Omental fat pad (tissue), 4 donors: ENCODE measurements around the gene RAPGEF6. TPM values are rescaled to one million over a fixed set of nuclear protein-coding genes. Genes with fewer than 3 reads are reported as not detected.

Source experiments
- ATAC-seq: fragments of 150-250 bp; one replicate; pipeline ENCODE4 v1.9.1; 2016; ENCODE audit warnings: mild to moderate bottlenecking, moderate library complexity; ENCODE audit not compliant: low FRiP score
- DNase-seq: peaks from one replicate; pipeline ENCODE4 v3.0.0-alpha.2; 2019; ENCODE audit warnings: low spot score
- CTCF ChIP-seq, 3 donors: fragments of 450-650 bp; IDR thresholded peaks; one replicate each; pipeline ENCODE4 v1.5.1; 2016 to 2017; ENCODE audit warnings: antibody characterized with exemption in 3 of 3, mild to moderate bottlenecking in 3 of 3, moderate library complexity in 2 of 3
- total RNA-seq, 4 donors: library from RNA; depleted of rRNA; stranded (reverse); fragments of >200 nt; gene quantifications; one replicate each; pipeline ENCODE4 v1.1.0, GENCODE V29; 2016

The RAPGEF6 gene
- total RNA-seq, 4 donors from 2014 or later: 14.7 to 31.5 (median 24.2) TPM

GRCh38 chr5:131541762-131542161 is 93.3 kb downstream of the RAPGEF6 start:
- ATAC-seq (no peak), DNase-seq (no peak)
- no peak for TF ChIP-seq CTCF (IDR thresholded peaks at IDR 0.05)

- DNase-seq (no peak), ATAC-seq (no peak)
- no peak for TF ChIP-seq CTCF (IDR thresholded peaks at IDR 0.05)
Measured at GRCh38 chr5:131541071-131541470, 94.0 kb downstream of the RAPGEF6 start.

GRCh38 chr5:131539251-131539650 is 95.8 kb downstream of the RAPGEF6 start:
- no peak for TF ChIP-seq CTCF (IDR thresholded peaks at IDR 0.05)
- DNase-seq (no peak), ATAC-seq (no peak)

- no peak for TF ChIP-seq CTCF (IDR thresholded peaks at IDR 0.05)
- no peak for ATAC-seq
Measured at GRCh38 chr5:131538177-131538593, 96.8 kb downstream of the RAPGEF6 start.

GRCh38 chr5:131536850-131537448 is 98.1 kb downstream of the RAPGEF6 start:
- ATAC-seq: no peak
- no peak for TF ChIP-seq CTCF (IDR thresholded peaks at IDR 0.05)
- no peak for DNase-seq

More at GRCh38 chr5:131538177-131538593, 96.8 kb downstream of the RAPGEF6 start:
- no peak for DNase-seq

GRCh38 chr5:131536211-131536826 is 98.7 kb downstream of the RAPGEF6 start:
- TF ChIP-seq CTCF (IDR thresholded peaks at IDR 0.05): no peak
- ATAC-seq (no peak), DNase-seq (no peak)

GRCh38 chr5:131534974-131535373 is 100.1 kb downstream of the RAPGEF6 start:
- ATAC-seq: no peak
- no peak for TF ChIP-seq CTCF (IDR thresholded peaks at IDR 0.05)

More at GRCh38 chr5:131534974-131535373, 100.1 kb downstream of the RAPGEF6 start:
- DNase-seq: no peak
